GM19193 (cell line): ENCODE results near the gene TMEM218.

Source experiments
- POLR2A ChIP-seq: IDR thresholded peaks from 4 replicates; pipeline ENCODE4 v1.6.1; 2011; ENCODE audit not compliant: insufficient read depth, insufficient read length; ENCODE audit errors: extremely low read depth

The TMEM218 gene

DNA sequence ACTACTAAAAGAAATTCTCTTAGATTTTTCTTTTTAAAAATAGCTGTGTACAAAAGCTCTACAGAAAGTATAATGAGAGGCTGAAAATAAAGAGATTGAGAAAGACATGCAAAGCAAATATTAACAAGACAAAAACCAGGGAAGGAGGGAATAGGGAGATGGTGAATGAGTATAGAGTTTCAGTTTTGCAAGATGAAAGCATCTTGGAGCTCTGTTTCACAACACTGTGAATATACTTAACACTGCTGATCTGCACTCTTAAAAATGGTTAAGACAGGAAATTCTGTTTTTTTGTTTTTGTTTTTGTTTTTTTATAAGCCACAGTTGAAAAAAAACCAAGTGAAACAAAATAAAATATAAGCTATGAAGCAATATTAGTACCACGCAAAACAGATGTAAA is 5.5 kb downstream of the TMEM218 start:
- TF ChIP-seq POLR2A = no peak

GRCh38 chr11:125102510-125102909 is 8.9 kb downstream of the TMEM218 start:
- TF ChIP-seq POLR2A = no peak

DNA sequence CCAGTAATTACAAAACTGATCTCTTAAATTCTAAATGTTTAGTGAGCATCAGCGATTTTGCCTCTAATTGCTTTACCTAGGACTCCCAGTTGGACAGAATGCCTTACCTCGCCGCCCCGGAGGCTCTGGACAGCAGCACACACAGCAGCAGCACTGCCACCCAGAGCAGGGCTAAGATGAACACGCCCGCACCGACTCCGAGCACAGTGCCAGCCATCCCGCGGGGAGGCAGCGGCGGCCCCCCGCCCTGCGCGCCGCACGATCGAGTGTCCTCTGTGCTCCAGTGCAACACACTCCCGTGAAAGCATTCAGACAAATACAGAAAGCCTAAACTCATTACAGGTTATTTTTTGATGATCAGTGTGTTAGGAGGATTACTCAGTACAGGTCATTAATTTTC is 9.4 kb downstream of the TMEM218 start:
- TF ChIP-seq POLR2A = no peak

- TF ChIP-seq POLR2A = no peak
Measured at GRCh38 chr11:125101596-125101995, 9.8 kb downstream of the TMEM218 start.

DNA sequence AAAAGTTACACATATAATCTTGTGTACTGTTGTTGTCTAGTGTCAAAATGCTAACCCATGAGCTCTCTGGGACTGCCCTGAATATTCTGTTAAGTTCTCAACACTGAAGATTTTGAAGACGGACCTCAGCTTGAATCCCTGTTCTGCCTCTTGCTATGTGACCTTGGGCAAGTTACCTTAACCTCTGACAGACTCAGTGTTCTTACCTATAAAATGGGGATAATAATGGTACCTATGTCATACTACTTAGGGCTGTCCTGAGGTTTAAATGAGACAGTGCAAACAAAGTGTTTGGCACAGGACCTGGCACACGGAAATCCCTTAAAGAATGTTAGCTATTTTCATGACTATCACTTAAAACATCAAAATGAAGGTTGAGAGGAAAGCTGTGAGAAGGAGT is 11.3 kb downstream of the TMEM218 start:
- no peak for TF ChIP-seq POLR2A

DNA sequence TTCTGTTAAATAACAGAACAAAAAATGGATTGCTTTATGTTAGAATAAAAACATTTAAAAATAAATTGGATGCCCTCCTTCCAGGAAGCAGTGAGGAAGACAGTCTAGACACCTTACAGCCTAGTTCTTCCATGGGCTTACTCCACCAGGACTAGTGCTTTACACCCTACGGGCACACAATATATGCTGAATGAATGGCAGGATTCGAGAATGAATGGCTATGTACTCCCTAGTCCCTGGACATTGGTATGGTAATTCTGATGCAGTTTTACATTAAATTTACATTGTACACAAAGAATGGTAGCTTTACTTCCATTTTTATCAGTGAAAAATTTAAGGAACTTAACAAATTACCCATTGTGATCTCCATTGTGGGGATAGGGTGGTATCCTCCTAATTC is 16.7 kb downstream of the TMEM218 start:
- TF ChIP-seq POLR2A = no peak

DNA sequence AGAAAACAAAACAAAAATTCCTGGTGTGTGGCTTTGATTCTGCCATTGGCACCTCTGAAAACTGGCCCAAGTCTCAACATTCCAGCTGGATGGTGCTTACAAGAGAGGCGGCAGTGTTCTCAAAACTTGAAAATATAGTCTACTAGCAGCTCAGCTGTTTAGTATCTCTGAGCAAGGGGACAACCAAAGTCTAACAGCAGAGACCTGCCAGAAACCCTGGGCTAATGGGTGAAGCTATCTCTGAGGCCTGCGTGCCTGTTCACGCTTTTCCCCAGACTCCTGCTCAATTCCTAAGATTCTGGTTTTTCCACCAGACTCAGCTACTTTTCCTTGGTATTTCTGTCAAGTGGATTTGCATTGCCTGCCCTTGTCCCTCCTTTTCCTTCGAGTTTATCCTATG is 17.9 kb downstream of the TMEM218 start:
- TF ChIP-seq POLR2A = no peak

GRCh38 chr11:125092669-125093068 is 18.8 kb downstream of the TMEM218 start:
- no peak for TF ChIP-seq POLR2A

- no peak for TF ChIP-seq POLR2A
Measured at GRCh38 chr11:125091877-125092664, 19.4 kb downstream of the TMEM218 start.

DNA sequence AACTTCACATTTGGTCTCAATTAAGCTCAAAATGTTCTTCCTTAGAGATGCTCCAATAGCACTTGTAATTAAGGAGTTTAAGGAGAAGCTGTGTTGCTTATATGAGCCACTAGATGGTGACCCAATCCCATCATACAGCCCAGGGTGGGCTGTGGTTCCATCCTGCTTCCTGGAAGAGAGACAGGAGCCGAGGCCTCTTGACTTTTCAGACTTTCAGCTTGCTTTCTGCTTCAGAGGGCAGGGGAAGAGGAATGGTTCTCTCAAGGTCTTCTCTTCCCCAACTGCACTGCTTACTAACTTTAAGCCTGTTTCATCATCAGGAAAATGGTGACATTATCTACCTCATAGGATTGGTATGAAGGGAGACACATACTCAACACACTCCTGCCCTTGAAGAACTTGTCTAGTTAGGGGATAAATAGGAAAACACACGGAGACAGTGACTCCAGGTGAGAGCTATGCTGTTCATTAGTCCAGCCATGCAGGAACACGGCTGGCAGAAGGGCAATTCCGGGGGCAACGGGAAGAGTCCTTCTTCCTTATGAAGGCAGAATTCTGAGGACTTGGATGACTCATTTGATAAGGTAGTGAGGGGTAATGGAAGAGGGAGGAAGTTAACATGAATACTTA is 20.1 kb downstream of the TMEM218 start:
- TF ChIP-seq POLR2A = no peak

DNA sequence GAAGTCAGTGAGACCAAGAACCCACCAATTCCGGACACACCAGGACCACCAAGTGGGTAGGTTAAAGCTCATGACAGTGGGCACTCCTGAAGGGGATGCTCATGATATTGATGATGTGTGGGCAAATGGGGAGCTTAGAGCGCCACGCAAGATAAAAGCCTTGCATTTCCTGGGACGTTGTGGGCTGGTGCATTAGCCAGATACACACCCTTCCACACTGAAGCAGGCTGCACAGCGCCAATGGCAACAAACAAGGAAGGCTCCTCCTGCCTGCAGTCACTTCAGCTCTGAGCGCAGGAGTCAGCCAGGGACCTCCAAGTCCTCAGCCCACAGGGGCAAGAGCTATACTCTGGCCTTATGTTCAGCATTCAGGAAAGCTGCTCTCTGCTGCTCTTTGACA is 20.6 kb downstream of the TMEM218 start:
- no peak for TF ChIP-seq POLR2A

DNA sequence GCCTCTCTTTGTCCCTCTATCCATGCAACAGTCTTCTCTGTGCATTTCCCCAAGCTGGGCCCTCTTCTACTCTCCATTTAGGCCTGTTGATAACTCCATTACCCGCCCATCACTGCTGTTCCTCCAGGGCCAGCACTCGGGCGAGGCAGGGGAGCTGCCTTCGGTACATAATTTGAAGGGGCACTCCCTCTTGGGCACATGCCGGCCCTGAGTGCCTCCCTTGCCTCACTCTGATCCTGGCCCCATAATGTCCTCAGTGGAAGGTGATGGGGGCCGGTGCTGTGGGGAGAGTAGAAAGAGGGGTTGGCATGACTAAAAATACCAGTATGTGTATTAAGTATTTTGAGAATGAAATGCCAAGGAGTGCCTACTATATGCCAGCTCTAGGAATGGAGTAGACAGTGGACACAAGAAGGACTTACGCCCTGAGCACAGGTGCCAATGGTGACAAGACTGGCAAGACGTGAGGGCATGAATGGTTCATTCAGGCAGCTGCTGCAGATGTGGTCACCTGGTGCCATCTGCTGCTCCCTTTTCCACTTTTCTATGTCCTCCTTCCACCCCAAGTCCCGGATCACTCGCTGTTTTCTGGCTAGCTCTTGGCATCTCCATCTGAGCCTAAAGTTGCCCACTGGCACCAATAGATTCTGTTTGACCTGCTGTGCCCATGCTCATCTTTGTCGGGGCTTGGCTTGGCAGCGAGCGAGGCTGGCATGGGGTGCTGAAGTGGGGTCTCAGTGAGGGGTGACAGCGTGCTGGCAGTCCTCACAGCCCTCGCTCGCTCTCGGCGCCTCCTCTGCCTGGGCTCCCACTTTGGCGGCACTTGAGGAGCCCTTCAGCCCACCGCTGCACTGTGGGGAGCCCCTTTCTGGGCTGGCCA is 22.6 kb downstream of the TMEM218 start:
- TF ChIP-seq POLR2A = no peak

DNA sequence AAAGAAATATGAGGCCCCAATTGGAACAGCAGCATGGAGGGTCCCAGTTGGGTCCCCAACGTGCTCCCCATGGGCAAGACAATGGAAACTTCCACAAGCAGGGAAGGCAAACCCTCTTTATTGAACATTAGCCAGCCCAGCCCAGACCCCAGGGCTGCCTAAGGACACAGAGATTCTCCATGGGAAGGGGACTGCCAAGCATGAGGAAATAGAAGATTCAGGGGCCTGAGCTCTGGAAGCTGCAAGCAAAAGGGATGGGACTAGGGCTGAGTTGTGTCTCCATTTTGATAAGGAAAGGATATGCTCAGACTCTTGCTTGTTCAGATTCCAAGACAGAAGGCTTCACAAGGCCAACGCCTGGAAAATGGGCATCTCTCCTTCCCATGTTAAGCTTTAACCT is 23.3 kb downstream of the TMEM218 start:
- no peak for TF ChIP-seq POLR2A

GRCh38 chr11:125086633-125087296 is 24.7 kb downstream of the TMEM218 start:
- no peak for TF ChIP-seq POLR2A
